Superior temporal gyrus (tissue), 1 donor: ENCODE measurements around the gene ZFP3.
A peak's percentile ranks its signal among the peaks of the same experiment; 100 is the strongest.
"Not testable (repeated sequence)": the region's sequence is repeated elsewhere in the genome, so short reads cannot be mapped to it uniquely, and the experiment has no call there.

Source experiments
- DNase-seq: peaks from one replicate; pipeline ENCODE4 v3.0.0-alpha.2; 2016; ENCODE audit errors: extremely low spot score

ZFP3 gene

DNA sequence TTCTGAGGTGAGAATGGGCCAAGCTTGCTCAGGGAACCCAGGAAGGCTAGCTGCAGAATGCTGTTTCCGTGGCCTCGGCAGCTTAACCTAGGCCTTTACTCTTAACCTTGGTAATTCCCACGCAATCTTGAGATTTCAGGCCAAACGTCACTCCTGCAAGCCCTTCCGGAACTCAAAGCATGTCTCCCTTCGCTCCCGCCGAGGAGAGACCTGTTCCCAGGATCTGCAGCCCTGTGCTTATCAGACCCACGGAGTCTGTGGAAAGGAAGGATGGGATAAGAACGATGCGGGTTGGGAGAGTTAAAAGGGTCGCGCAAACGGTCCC, 524 bp upstream of the ZFP3 start:
- DNase-seq = no peak

DNA sequence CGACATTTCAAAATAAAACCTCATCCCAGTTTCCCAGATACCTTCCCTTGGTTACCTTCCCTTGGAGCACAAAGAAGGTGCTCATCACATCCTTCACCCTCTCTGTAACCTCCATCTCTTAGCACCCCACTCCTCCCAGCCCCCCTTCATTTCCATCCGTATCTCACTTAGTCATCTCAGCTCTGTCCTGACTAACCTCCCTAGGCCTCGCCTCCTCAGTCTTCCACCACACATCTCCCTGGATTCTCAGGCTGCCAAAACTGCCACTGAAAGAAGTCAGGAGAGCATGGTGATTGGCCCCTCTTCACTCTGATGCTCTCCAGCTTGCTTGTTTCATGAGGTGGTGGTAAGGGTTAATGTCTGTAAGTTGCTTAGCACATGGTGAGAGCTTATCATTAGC, 2.3 kb downstream of the ZFP3 start:
- DNase-seq = no peak

DNA sequence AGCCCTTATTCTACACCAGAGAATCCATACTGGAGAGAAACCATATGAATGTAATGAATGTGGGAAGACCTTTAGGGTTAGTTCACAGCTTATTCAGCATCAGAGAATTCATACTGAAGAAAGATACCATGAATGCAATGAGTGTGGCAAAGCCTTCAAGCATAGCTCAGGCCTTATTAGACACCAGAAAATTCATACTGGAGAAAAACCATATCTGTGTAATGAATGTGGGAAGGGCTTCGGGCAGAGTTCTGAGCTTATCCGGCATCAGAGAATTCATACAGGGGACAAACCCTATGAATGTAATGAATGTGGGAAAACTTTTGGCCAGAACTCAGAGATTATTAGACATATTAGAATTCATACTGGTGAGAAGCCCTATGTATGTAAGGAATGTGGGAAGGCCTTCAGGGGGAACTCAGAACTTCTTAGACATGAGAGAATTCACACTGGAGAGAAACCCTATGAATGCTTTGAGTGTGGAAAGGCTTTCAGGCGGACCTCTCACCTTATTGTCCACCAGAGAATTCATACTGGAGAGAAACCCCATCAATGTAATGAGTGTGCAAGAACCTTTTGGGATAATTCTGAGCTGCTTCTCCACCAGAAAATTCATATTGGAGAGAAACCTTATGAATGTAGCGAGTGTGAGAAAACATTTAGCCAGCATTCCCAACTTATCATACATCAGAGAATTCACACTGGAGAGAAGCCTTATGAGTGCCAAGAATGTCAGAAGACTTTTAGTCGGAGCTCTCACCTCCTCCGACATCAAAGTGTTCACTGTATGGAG, 14.1 kb downstream of the ZFP3 start:
- no peak for DNase-seq

DNA sequence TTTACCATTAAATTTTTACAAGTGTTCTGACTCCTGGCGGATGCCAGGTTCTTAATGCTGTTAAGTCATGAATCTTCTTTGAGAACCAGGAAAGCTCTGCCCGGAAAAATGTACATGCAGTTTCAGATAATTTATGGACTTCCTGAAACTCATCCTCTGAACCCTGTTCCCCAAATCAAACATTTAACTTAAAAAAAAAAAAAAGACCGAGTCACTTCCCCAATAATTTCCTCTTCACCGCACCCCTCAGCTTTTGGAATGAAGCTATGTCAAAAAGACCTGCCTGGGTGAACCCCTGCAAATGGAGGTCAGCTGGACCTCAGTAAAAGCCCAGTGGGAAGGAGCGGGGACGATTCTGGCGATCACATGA, 18.4 kb downstream of the ZFP3 start:
- DNase-seq = no peak

DNA sequence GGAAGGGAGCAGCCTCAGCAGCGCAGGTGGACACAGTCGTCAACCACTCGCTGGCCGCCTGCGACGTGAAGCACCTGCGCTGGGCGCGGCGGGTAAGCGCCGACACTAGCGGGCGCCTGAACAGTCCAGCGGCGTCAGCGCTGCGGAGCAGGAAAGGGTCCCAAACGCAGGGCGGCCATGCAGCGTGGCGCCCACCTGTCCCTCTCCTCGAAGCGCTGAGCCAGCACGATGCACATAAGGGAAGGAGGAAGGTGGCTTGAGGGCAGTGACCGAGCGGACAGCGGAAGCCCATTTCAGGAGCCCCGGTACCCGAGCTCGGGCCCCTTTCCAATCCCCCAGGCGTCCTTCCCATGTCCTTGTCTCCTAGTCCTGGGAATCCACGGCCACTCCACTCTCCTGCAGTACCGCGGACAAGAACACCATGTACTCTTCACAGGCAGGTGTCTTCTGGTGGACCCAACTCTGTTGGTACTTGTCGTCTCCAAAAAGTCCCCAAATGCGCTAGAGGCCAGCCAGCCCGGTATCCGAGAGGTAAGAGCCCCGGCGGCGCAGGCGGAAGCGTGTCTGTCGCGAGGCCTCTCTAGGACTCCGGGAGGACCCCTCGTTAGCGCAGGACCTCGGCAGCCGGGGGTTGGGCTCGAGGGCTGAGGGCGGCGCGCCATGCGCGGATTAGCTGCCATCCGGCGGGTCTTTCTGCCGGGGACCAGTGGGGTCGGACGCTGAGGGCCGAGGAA, 19.0 kb downstream of the ZFP3 start:
- no peak for DNase-seq

DNA sequence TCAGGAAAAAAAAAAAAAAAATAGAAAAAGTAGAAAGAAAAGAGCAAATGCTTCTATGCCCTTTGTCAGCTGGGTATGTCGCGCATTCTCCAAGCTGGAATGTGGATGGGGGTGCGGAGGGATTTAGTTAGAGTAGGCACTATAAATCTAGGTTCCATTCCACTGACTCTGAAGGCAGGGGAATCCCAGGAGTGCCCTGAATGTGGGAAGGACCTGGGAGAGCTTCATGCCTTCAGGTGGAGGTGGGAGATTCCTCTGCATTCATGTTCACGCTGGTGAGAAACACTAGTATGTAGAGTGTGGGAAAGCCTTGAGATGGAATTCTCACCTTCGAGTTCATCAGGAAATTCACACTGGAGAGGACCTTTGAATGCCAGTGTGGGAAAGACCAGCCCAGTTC, 21.0 kb downstream of the ZFP3 start:
- DNase-seq = no peak

DNA sequence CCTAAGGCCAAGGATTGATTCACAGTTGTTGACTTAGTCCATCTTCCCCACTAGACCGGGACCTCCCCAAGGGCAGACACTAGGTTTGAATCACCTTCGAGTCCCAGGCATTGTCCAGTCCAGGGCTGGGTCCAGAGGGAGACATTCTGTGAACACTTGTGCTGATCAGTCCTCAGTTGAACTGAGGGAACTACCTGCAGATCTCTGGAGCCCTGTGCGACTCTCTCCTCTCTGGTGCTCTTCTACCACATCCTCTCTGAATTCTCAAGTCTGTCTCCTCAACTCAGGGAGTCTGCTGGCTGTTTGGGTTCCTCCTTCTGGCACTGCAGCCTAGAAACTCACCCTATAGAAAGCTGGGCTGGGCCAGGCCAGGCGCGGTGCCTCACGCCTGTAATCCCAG, 22.6 kb downstream of the ZFP3 start:
- no peak for DNase-seq

DNA sequence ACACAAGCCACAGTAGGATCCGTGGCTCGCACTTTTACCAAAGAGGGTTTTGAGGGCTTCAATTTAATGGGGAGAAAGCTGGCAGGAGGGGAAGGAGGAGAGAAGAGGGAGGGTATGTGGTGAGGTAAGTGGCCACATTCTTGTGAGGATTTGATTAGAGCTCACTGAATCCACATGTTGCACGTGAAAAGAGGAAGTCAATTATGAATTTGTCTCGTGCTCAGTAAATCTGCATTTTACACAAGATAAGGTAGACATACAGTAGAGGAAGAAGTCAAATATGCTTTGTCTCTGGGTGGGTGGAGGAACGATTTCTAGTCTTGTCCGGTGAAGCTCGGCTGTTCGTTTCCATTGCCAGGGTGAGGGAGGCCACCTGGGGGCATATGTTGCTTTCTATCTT, 32.5 kb downstream of the ZFP3 start:
- DNase-seq = no peak

DNA sequence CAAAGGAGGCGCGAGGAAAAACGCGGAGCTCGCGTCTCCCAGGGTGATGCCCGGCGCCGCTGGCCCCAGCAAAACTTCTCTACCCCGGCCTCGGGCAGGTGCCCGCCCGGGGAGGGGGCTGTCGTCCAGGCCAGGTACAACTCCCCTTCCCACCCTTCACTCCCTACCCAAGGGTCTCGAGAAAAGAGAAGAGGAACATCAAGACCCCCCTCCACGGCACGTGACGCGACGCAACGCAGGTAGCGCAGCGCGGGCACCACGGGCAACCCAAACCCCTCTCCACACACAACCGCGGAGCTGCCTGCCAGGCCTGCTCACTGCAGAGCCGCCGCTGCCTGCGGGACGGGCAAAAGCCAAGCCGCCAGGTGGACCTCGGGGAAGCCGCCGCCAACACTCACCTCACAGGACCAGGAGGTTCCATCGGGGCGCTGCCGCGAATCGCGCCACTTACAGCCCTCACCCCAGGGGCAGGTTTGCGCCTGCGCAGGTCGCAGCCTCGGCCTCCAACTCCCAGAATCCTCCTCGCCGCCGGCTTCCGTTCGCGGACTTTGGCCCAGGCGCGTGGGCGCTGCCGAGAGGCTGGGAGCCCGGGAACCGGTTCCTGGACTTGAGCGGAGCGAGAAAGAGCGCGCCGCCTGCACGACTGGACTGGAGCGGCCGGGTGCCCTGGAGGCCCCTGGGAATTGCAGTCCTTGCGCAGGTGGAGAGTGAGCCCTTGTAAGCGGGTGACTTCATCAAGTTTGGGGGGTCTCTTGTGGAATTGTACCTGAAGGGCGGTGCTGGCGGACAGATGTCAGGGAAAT, 33.3 kb downstream of the ZFP3 start, which contains the start of gene ZNF232:
Gene ZNF232 (minus strand): TSS at position 477 of the 803 bp plus-strand sequence. CDS start 56 bp downstream, at position 421.
- DNase-seq = peak; percentile 96

DNA sequence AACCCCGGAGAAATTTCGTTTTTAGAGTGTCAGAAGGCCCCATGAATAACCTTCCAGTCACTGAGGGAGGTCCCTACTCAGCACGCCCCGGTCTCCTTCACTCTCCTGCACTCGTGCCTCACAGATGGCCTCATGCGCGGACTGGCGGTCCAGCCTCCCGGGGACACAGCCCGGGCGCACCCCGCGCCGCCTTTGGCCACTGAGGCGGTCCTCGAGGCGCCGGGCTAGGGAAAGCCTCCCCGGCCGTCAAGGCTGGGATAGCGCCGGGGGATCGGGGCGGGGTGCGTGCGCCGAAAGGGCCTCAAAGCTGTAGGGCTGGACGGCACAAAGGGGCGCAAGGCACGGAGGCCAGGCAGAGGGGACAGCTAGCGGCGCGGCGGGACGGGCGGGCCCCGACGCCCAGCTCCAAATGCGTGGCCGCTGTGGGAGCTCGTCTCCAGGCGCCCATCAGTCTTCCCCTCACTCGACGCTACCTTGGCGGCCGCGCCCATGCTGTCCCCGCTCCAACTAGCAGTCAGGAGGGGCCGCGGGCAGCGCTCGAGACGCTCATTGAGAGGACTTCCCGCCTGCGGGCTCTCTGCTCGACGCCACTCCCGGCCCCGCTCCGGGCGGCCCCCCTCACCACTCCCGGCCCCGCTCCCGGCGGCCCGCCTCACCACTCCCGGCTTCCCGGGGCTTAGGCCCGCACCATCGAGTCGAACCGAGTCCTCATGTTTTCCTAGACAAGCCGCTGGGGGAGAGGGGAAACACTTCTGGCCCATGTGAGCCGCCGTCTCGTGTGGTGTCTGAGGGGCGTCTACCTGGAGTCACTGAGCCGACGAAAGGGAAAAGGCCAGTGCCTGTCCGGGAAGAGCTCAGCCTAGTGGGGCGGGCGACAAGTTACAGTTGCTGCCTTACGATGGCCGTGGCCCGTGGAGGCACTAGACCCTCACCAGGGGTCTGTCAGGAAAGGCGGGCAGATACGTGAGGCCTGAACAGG, 37.7 kb downstream of the ZFP3 start, which contains the start of gene USP6:
Gene USP6 (plus strand): TSS at position 360 of the 979 bp plus-strand sequence. CDS start 14,336 bp downstream, outside the sequence.
- DNase-seq = no peak

DNA sequence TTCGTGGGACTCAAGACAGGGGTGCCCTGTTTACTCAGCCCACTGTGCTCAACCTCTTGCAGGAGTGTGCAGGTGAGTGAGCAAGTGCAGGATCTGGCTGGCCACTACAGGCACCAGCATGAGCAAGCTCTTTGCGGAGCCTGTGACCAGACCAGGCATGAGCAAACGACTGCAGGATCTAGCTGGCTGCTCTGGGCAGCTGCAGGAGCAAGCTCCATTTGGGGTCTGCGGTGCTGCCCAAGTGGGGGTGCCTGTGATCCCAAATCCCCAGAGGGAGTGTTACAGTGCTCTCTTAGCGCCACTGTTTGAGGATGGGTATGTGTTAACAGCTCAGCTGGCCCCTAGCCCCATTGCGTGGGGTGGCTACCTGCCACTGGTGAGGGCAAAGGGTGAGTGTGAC, 40.0 kb downstream of the ZFP3 start:
- DNase-seq = no peak

DNA sequence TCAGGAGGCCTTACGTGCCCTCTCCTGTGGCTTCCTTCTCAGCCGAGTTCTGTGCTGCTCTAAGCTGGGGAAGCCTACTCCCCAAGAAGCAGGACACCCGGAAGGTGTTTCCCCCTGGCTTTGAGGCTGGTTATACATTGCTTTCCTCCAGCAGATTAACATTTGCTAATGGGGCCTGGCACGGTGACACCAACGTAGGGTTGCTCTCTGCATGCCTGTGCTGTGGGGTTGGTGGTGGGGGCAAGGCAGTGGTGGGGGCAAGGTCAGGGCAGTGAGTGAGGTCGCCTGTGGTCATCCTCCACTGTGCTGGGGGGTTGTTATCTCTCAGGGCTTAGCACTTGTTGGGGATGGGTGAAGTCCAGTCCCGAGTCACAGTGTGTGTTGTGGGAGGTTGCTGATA, 41.8 kb downstream of the ZFP3 start:
- no peak for DNase-seq

DNA sequence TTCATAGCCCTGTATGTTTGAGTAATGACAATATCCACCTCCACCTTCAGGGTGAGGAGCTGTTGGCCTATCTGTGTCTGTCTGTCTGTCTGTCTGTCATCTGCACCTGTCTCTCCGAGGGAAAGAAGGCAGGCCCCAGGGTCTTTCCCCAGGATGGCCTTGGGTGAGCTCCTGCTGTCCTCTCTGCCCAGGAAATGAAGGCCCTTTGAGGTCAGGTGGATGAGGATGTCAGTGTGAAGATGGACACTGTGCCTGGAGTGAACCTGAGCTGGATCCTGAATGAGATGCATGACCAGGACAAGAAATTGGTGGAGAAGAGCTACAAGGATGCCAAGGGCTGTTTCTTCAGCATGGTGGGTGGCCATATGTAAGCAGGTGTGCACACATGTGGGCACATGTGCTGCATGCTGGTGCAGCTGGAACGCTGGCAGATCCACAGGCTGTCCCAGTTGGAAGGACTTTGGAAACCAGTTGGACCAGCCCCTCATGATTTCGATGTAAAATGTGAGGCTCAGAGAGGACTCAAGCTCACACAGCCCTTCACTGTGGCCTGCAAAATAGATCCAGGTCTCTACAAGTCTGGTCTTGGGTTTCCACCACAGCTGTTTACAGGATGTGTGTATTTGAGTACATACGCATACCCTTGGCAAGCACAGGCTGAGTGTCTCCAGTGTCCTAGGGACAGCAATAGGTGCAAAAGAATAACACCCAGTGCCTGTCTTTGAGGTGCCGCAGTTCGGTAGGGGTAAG, 42.3 kb downstream of the ZFP3 start:
- DNase-seq = not testable (repeated sequence)

DNA sequence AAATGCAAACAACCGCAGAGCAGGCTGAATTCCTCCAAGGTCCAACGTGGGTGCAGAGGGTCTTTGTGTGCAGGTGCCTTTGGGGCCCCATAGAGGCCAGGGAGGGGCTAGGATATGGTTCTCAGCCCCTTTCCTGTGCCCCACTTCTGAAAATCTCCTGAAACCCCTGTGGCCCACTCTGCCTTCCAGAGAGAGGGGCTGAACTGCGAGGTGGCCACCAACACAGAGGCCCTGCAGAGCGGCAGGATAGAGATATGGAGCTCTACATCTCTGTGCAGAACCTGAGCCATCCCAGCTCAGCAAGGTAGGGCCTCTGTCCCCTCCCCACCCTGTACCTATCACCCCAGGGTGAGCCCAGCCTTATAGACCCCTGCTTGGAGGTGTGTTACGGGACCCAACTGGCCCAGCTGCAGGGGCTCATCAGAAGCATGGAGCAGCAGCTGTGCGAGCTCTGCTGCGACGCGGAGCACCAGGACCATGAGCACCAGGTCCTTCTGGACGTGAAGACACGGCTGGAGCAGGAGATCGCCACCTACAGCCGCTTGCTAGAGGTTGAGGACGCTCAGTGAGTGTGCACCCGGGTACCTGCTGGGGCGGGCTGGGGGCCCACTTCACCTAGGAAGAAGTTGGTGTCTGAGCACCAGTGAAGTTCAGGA, 43.0 kb downstream of the ZFP3 start:
- DNase-seq = no peak

DNA sequence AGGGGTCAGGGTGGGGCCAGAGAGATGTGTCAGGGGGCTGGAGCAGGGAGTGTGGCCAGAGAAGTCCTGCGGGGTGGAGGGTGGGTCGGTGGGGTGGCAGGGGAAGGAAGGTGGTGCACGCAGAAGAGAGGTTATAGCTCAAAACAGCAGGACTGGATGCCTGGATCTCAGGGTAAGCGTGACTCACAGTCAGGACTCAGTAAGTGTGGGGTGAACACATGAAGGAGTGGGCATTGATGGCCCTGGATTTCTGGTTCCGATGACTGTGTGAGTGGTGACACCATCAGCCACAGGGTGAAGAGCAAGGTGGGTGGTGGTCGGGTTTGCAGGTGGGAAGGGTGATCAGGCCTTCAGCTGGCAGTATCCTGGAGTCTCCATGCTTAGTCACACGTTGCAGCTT, 43.8 kb downstream of the ZFP3 start:
- not testable (repeated sequence) for DNase-seq

DNA sequence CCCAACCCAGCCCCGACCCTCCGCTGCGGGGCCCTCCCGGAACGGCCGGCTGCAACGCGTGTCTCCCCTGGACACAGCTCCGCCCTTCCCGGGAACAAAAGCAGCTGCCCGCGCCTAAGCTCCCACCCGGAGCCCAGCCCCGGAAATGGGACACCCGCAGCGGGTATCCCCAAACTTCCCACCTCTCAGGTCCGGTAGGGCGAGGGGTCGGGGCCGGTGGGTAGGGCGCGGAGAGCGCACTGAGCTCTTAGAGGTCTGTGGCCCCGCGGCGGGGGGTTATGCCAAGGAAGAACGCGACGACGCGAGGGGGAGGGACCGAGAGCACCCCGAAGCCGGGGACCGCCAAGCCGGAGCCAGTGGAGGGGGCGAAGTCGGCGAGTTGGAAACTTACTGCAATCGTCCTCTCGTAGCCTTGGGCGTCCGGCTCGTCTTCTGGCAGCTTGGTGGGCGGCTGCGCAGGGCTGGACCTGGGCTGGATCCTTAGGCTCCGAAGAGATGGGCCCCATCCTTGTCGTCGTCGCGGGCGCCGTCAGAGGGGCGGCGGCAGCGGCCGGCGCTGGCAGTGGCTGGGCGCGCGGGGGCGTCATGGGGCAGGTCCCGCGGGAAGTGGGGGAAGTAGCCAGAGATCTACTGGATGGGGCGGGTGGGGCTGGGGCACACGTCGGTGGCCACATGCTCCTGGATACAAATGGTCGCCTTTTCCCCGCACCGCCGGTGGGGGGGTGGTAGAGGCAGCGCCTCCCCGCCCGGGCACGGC, 44.5 kb downstream of the ZFP3 start:
- DNase-seq = no peak

DNA sequence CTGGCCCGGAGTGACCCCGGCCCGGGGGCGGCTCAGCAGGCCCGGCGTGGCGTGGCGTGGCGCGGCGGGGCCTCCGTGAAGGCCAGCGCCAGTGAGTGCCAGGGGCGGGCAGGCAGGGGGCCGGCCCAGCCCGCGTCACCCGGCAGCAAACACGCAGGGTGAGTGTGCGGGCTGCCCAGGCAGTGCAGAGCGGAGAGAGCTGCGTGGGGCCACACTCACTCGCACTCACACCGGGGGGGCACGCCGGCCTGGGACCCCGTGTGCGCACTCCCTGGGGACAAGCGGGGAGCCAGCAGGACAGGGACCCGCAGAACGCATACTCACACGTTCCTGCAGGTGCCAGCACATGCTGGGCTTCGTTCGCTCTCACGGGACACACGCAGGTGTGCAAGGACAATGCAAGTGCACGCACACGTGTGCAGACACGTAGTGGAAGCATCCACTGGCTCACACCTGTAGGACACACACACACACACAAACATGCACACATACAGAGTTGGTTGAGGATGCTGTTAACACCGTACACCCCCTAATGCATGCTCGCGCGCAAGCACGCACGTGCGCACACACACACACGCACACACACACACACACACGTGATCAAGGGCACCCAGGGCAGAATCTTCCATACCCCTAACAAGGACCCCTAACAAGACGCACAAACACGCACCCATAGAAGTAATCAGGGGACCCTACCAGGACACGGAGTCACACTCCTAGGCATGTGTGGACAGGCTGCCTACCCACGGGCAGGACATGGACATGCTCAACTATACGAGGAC, 45.3 kb downstream of the ZFP3 start:
- no peak for DNase-seq

DNA sequence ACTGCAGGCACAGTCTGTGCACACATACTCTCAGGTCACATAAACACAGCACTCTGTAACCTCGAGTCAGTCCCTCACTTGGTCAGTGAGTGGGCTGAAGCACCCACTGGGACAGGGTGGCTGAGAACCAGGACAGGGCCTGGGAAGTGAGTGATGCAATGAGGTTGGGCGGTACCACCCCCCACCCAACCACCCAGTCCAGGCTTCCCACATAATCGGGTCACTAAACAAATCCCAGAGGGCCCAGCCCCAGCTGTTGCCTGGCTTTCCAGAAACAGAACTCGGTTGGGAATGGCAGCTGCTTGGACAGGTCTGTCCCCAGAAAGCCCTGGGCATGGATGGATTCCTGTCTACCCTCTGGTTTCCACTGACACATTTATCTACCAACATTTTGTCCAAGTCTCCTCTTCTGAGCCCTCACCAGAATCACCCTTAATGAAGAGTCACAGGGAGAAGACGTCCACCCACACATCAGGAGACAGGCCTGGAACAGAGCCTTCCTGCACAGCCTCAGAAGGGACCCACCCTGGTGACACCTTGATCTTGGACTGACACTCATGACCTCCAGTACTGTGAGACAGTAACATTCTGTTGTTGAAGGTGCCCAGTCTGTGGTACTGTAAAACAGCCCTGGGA, 46.0 kb downstream of the ZFP3 start:
- not testable (repeated sequence) for DNase-seq
